IMR-90 (cell line): Measurements from ENCODE around the gene HEATR3. TPM values are rescaled to one million over a fixed set of nuclear protein-coding genes. Genes with fewer than 3 reads are reported as not detected.

ENCODE experiments used
- ATAC-seq: fragments of 200-7000 bp; cut with Tn5 transposase; 2 replicates; pipeline ENCODE4 v1.9.1; 2020; ENCODE audit warnings: low read depth, mild to moderate bottlenecking, moderate library complexity
- BruUV-seq: library from RNA; stranded (reverse); fragments of 400-500 nt; replicated peaks from 2 replicates; lab custom pipeline; 2021; lab: Mats Ljungman, UMichigan
- CTCF ChIA-PET: fragments of 300-600 bp; formaldehyde crosslinking; extraction: SDS; loops from one replicate; lab custom pipeline; 2021; ENCODE audit warnings: antibody characterized with exemption; lab: Yijun Ruan, JAX
- POLR2A ChIA-PET: fragments of 300-600 bp; sonication (Branson Sonifier 250); formaldehyde crosslinking; loops from one replicate; lab custom pipeline; 2022; ENCODE audit warnings: antibody characterized with exemption; ENCODE audit not compliant: unreplicated experiment; lab: Charles Lee
- DNase-seq: peaks from one replicate; pipeline ENCODE4 v3.0.0; 2013
- H2AFZ ChIP-seq: replicated peaks from 2 replicates; pipeline ENCODE3; 2013; ENCODE audit warnings: low read length, mild to moderate bottlenecking; ENCODE audit not compliant: poor library complexity
- H2AK5ac ChIP-seq: 2 replicates; pipeline ENCODE4 v1.6.1; 2013; ENCODE audit warnings: low read depth, low read length, inconsistent platforms
- H2AK9ac ChIP-seq: replicated peaks from 2 replicates; pipeline ENCODE3; 2013; ENCODE audit warnings: mild to moderate bottlenecking, low read depth, low read length, moderate library complexity; ENCODE audit not compliant: poor library complexity
- H2BK120ac ChIP-seq: 2 replicates; pipeline ENCODE4 v1.6.1; 2013; ENCODE audit warnings: low read depth, low read length, inconsistent platforms
- H2BK15ac ChIP-seq: 3 replicates; pipeline ENCODE4 v1.6.1; 2013; ENCODE audit warnings: low read depth, low read length, inconsistent platforms
- H2BK20ac ChIP-seq: 2 replicates; pipeline ENCODE4 v1.6.1; 2013; ENCODE audit warnings: low read depth, mild to moderate bottlenecking, inconsistent platforms, low read length, moderate library complexity
- H2BK5ac ChIP-seq: 2 replicates; pipeline ENCODE4 v1.6.1; 2013; ENCODE audit warnings: mild to moderate bottlenecking, low read depth, low read length, inconsistent platforms; ENCODE audit not compliant: poor library complexity, severe bottlenecking
- H3K14ac ChIP-seq: replicated peaks from 2 replicates; pipeline ENCODE4 v1.6.1; 2013; ENCODE audit warnings: low read depth, low read length, inconsistent platforms
- H3K18ac ChIP-seq: 2 replicates; pipeline ENCODE4 v1.6.1; 2013; ENCODE audit warnings: low read depth, low read length, control low read depth
- H3K23ac ChIP-seq: 2 replicates; pipeline ENCODE4 v1.6.1; 2013; ENCODE audit warnings: low read depth, low read length, inconsistent platforms
- H3K27ac ChIP-seq: 2 replicates; pipeline ENCODE4 v1.5.1; 2013; ENCODE audit warnings: mild to moderate bottlenecking, control low read depth, low read length; ENCODE audit not compliant: insufficient read depth
- H3K27me3 ChIP-seq: 2 replicates; pipeline ENCODE4 v1.6.1; 2013; ENCODE audit warnings: low read length; ENCODE audit not compliant: control insufficient read depth, insufficient read depth
- H3K36me3 ChIP-seq: 2 replicates; pipeline ENCODE4 v1.6.1; 2013; ENCODE audit warnings: low read length, mixed read lengths; ENCODE audit not compliant: control insufficient read depth, insufficient read depth
- H3K4ac ChIP-seq: 2 replicates; pipeline ENCODE4 v1.6.1; 2013; ENCODE audit warnings: low read depth, low read length, inconsistent platforms
- H3K4me1 ChIP-seq: 2 replicates; pipeline ENCODE4 v1.6.1; 2013; ENCODE audit warnings: low read length, mixed read lengths; ENCODE audit not compliant: control insufficient read depth, insufficient read depth
- H3K4me2 ChIP-seq: 2 replicates; pipeline ENCODE4 v1.6.1; 2013; ENCODE audit warnings: low read depth, mild to moderate bottlenecking, control low read depth, low read length, moderate library complexity
- H3K4me3 ChIP-seq: 2 replicates; pipeline ENCODE4 v1.5.1; 2013; ENCODE audit warnings: low read depth, mild to moderate bottlenecking, control low read depth, low read length, moderate library complexity; ENCODE audit not compliant: insufficient read depth
- H3K56ac ChIP-seq: 2 replicates; pipeline ENCODE4 v1.6.1; 2013; ENCODE audit warnings: low read length, inconsistent platforms; ENCODE audit not compliant: insufficient read depth; ENCODE audit errors: extremely low read depth
- H3K79me1 ChIP-seq, 2 experiments: 2 replicates each; pipeline ENCODE4 v1.6.1; 2013; ENCODE audit warnings: low read length in 2 of 2, inconsistent platforms in 1 of 2, low read depth in 1 of 2
- H3K9ac ChIP-seq: 2 replicates; pipeline ENCODE4 v1.6.1; 2013; ENCODE audit warnings: low read depth, low read length, control low read depth
- H3K9me1 ChIP-seq: 2 replicates; pipeline ENCODE4 v1.6.1; 2013; ENCODE audit warnings: low read length, inconsistent platforms; ENCODE audit not compliant: insufficient read depth
- H3K9me3 ChIP-seq: 2 replicates; pipeline ENCODE4 v1.6.1; 2013; ENCODE audit warnings: low read length; ENCODE audit not compliant: control insufficient read depth, insufficient read depth
- H4K20me1 ChIP-seq: 2 replicates; pipeline ENCODE4 v1.6.1; 2013; ENCODE audit warnings: low read length, inconsistent platforms; ENCODE audit not compliant: insufficient read depth
- H4K5ac ChIP-seq: 2 replicates; pipeline ENCODE4 v1.6.1; 2013; ENCODE audit warnings: mild to moderate bottlenecking, low read depth, low read length, control low read depth
- H4K8ac ChIP-seq, 2 experiments: 2 replicates each; pipeline ENCODE4 v1.6.1; 2013; ENCODE audit warnings: low read depth in 2 of 2, low read length in 2 of 2, control low read depth in 1 of 2, inconsistent platforms in 1 of 2
- H4K91ac ChIP-seq: 2 replicates; pipeline ENCODE4 v1.6.1; 2013; ENCODE audit warnings: low read depth, low read length, inconsistent platforms; ENCODE audit not compliant: insufficient read depth
- BHLHE40 ChIP-seq: fragments of 150-350 bp; IDR thresholded peaks from 2 replicates; pipeline ENCODE4 v1.6.1; 2016; ENCODE audit warnings: mild to moderate bottlenecking, low read depth, low read length
- CEBPB ChIP-seq: IDR thresholded peaks from 2 replicates; pipeline ENCODE4 v1.6.1; 2012; ENCODE audit warnings: low read depth, low read length, improper control_type of control experiment
- CHD1 ChIP-seq: IDR thresholded peaks from 2 replicates; pipeline ENCODE4 v1.6.1; 2012; ENCODE audit warnings: low read depth, low read length, improper control_type of control experiment
- CTCF ChIP-seq: conservative IDR thresholded peaks from 2 replicates; pipeline ENCODE4 v1.5.1; 2012; ENCODE audit warnings: mild to moderate bottlenecking, low read depth, low read length, improper control_type of control experiment
- FOS ChIP-seq: fragments of 150-350 bp; IDR thresholded peaks from 2 replicates; pipeline ENCODE4 v1.6.1; 2016; ENCODE audit warnings: low read depth, low read length
- MAFK ChIP-seq: IDR thresholded peaks from 2 replicates; pipeline ENCODE4 v1.6.1; 2012; ENCODE audit warnings: low read depth, low read length, improper control_type of control experiment
- MAZ ChIP-seq: IDR thresholded peaks from 2 replicates; pipeline ENCODE4 v1.6.1; 2012; ENCODE audit warnings: low read depth, mild to moderate bottlenecking, low read length, improper control_type of control experiment, moderate library complexity, borderline replicate concordance
- MXI1 ChIP-seq: IDR thresholded peaks from 2 replicates; pipeline ENCODE4 v1.6.1; 2012; ENCODE audit warnings: low read depth, mild to moderate bottlenecking, low read length, moderate library complexity, borderline replicate concordance
- NFE2L2 ChIP-seq: fragments of 150-350 bp; IDR thresholded peaks from 2 replicates; pipeline ENCODE4 v1.6.1; 2016; ENCODE audit warnings: low read depth, mild to moderate bottlenecking, low read length
- POLR2A ChIP-seq: IDR thresholded peaks from 2 replicates; pipeline ENCODE4 v1.6.1; 2012; ENCODE audit warnings: mild to moderate bottlenecking, low read depth, low read length
- RAD21 ChIP-seq: IDR thresholded peaks from 2 replicates; pipeline ENCODE4 v1.6.1; 2012; ENCODE audit warnings: low read length, improper control_type of control experiment
- RFX5 ChIP-seq: IDR thresholded peaks from 2 replicates; pipeline ENCODE4 v1.8.0; 2012; ENCODE audit warnings: low read depth, mild to moderate bottlenecking, low read length, moderate library complexity
- SMC3 ChIP-seq: fragments of 150-350 bp; IDR thresholded peaks from 2 replicates; pipeline ENCODE4 v1.6.1; 2016; ENCODE audit warnings: low read depth, mild to moderate bottlenecking, antibody characterized with exemption, low read length, moderate library complexity
- USF2 ChIP-seq: fragments of 150-350 bp; IDR thresholded peaks from 2 replicates; pipeline ENCODE4 v1.6.1; 2017; ENCODE audit warnings: mild to moderate bottlenecking, antibody characterized with exemption, low read length, low read depth
- dilution Hi-C: fragments of 300-500 bp; cut with HindIII; formaldehyde crosslinking; loops from one replicate; pipeline ENCODE4 v1.14.3; 2018; ENCODE audit warnings: low sequenced_read_pairs; ENCODE audit not compliant: unreplicated experiment
- in situ Hi-C: fragments of 300-500 bp; cut with MboI; formaldehyde crosslinking; loops from 3 replicates; pipeline ENCODE4 v1.14.3; 2019; ENCODE audit warnings: low sequenced_read_pairs, inconsistent platforms, mixed read lengths
- intact Hi-C: fragments of 100-400 bp; cut with micrococcal nuclease; formaldehyde crosslinking; loops from 2 replicates; pipeline ENCODE4 v1.10.0; 2022
- polyA plus RNA-seq, 3 experiments: library from polyadenylated mRNA; depleted of rRNA; stranded (reverse); fragments of >200 nt; gene quantifications; 2 replicates each; pipeline ENCODE4 v1.2.3, GENCODE V29; 2012; ENCODE audit warnings: low replicate concordance in 1 of 3
- total RNA-seq: library from RNA; depleted of rRNA; stranded (reverse); fragments of >200 nt; gene quantifications from 2 replicates; pipeline ENCODE4 v1.2.3, GENCODE V29; 2012
- TF ChIP-seq, protein P1 (sequence below): fragments of 150-350 bp; IDR thresholded peaks from 2 replicates; pipeline ENCODE4 v1.6.1; 2016; ENCODE audit warnings: low read depth, mild to moderate bottlenecking, low read length, moderate library complexity, borderline replicate concordance

The HEATR3 gene
- total and polyA plus RNA-seq, 2 of the 4 experiments (the other 2 are of a cell fraction) = 9.4 to 21.1 TPM

- Histone ChIP-seq H3K79me1 (no peaks in the 10 kb centered on the region), H3K9ac (no peak overlapping the region), H3K9me1 (no peaks in the 10 kb centered on the region), H4K8ac (no peak overlapping the region), H4K20me1 (no peaks in the 10 kb centered on the region), H3K4me1 (no peaks in the 10 kb centered on the region), H4K91ac (no peak overlapping the region), H3K36me3 (no peaks in the 10 kb centered on the region), H2AK9ac (no peak overlapping the region), H3K23ac (no peak overlapping the region), H2BK120ac (no peak overlapping the region), H3K4me2 (no peak overlapping the region), H3K27me3 (peaks cover 12% of the 10 kb centered on the region), H3K4me3 (no peak overlapping the region), H2AFZ (no peak overlapping the region), H3K4ac (no peak overlapping the region), H4K5ac (no peak overlapping the region), H3K9me3 (no peaks in the 10 kb centered on the region), H3K14ac (no peak overlapping the region), H3K27ac (no peak overlapping the region), H2BK20ac (no peak overlapping the region), H2AK5ac (no peak overlapping the region), H3K18ac (no peak overlapping the region), H3K56ac (no peak overlapping the region), H2BK15ac (no peak overlapping the region), H2BK5ac (no peak overlapping the region)
- ChIA-PET CTCF (interaction anchor here (0.6 to 0.8 kb wide), 2 partner anchors 25 to 93 kb away, joined by 3 read pairs; no protein-coding TSS in a partner anchor), POLR2A (no interaction called here)
- no TSS peak for BruUV-seq
- in situ Hi-C loops = no loop called here
- DNase-seq (no peak), ATAC-seq (no peak)
- TF ChIP-seq RAD21 = no peak
- TF ChIP-seq USF2 = no peak
- TF ChIP-seq, protein P1, sequence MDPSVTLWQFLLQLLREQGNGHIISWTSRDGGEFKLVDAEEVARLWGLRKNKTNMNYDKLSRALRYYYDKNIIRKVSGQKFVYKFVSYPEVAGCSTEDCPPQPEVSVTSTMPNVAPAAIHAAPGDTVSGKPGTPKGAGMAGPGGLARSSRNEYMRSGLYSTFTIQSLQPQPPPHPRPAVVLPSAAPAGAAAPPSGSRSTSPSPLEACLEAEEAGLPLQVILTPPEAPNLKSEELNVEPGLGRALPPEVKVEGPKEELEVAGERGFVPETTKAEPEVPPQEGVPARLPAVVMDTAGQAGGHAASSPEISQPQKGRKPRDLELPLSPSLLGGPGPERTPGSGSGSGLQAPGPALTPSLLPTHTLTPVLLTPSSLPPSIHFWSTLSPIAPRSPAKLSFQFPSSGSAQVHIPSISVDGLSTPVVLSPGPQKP = no peak
- TF ChIP-seq SMC3 = no peak
- no peak for TF ChIP-seq MAFK
- TF ChIP-seq BHLHE40 = no peak
- no peak for TF ChIP-seq FOS
- TF ChIP-seq MAZ = no peak
- no peak for TF ChIP-seq CHD1
- no peak for TF ChIP-seq RFX5
- TF ChIP-seq CTCF = no peak
- TF ChIP-seq CEBPB = no peak
- no peak for TF ChIP-seq POLR2A
- no peak for TF ChIP-seq NFE2L2
- no peak for TF ChIP-seq MXI1
- intact Hi-C loops = no loop called here
- dilution Hi-C loops = no loop called here
Observed at GRCh38 chr16:50136399-50136798, 70.6 kb downstream of the HEATR3 start.
